BJ (cell line): ENCODE measurements around the gene PHLPP1. TPM values are rescaled to one million over a fixed set of nuclear protein-coding genes. Genes with fewer than 3 reads are reported as not detected.

Experiments
- CTCF ChIA-PET: fragments of 350-600 bp; formaldehyde crosslinking; extraction: SDS; loops from one replicate; lab custom pipeline; 2021; ENCODE audit warnings: antibody characterized with exemption, inconsistent platforms; lab: Yijun Ruan, JAX
- POLR2A ChIA-PET: fragments of 300-600 bp; sonication (Branson Sonifier 250); formaldehyde crosslinking; extraction: SDS; loops from one replicate; lab custom pipeline; 2021; ENCODE audit warnings: antibody characterized with exemption; lab: Charles Lee
- DNase-seq: peaks from one replicate; pipeline ENCODE4 v3.0.0-alpha.2; 2011; ENCODE audit warnings: low read depth
- H3K27me3 ChIP-seq: 2 replicates; pipeline ENCODE4 v1.6.0; 2011; ENCODE audit warnings: low read length; ENCODE audit not compliant: control insufficient read depth, insufficient read depth
- H3K36me3 ChIP-seq: 2 replicates; pipeline ENCODE4 v1.5.1; 2011; ENCODE audit warnings: low read length; ENCODE audit not compliant: control insufficient read depth, insufficient read depth
- H3K4me3 ChIP-seq: 2 replicates; pipeline ENCODE4 v1.5.1; 2011; ENCODE audit warnings: low read depth, mild to moderate bottlenecking, control low read depth, low read length
- polyA plus RNA-seq: library from polyadenylated mRNA; depleted of rRNA; stranded (reverse); fragments of >200 nt; gene quantifications from 2 replicates; pipeline ENCODE4 v1.2.3, GENCODE V29; 2011
- TF ChIP-seq, protein P1 (sequence below): IDR thresholded peaks from 2 replicates; pipeline ENCODE4 v1.5.1; 2011; ENCODE audit warnings: low read depth, mild to moderate bottlenecking, control low read depth, inconsistent platforms, low read length, moderate library complexity; ENCODE audit not compliant: insufficient read depth

PHLPP1 gene
- polyA plus RNA-seq, 1 experiment: 4.0 TPM

DNA sequence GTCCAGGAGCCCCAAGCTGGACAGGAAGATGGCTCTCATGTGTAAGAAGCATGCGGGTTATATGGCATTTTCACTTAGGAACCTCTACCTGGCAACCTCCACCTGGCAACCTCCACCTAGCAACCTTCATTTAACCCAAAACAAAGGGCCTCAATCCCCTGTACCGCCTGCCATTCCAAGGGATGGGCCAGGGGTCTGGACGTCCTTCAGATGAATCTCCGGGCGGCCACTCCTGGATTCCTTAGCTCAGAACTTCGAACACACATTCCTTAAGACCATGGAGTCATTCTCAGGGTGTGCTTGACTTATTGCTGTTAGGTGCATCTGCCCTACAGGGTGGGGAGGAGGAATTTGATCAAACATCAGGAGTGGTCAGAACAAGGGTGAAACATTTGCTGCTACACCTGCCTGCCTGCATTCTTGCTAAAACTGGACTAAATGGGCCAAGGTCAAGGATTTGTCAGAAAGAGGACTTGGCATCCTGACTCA, 277.6 kb downstream of the PHLPP1 start:
- POLR2A ChIA-PET: no interaction called here
- TF ChIP-seq, protein P1, sequence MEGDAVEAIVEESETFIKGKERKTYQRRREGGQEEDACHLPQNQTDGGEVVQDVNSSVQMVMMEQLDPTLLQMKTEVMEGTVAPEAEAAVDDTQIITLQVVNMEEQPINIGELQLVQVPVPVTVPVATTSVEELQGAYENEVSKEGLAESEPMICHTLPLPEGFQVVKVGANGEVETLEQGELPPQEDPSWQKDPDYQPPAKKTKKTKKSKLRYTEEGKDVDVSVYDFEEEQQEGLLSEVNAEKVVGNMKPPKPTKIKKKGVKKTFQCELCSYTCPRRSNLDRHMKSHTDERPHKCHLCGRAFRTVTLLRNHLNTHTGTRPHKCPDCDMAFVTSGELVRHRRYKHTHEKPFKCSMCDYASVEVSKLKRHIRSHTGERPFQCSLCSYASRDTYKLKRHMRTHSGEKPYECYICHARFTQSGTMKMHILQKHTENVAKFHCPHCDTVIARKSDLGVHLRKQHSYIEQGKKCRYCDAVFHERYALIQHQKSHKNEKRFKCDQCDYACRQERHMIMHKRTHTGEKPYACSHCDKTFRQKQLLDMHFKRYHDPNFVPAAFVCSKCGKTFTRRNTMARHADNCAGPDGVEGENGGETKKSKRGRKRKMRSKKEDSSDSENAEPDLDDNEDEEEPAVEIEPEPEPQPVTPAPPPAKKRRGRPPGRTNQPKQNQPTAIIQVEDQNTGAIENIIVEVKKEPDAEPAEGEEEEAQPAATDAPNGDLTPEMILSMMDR: no peak
- H3K4me3 ChIP-seq: no peak overlapping the region

DNA sequence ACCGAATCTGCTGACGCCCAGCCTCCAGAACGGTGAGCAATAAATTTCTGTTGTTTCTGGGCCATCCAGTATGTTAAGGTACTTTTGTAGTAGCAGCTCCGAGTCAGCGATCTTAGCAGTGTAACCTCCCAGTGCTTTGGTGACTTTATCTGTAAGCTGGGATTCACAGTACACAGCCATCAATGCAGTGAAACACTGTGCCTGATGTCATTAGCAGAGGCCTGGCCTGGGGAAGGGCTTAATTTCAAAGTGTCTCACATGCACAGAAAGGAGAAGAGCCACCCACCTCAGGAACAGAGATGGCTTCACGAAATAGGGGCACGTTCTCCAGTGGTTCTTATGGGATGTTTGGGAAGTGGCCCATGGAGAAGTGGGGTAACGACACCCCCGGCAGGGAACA, 281.2 kb downstream of the PHLPP1 start:
- no peak overlapping the region for H3K4me3 ChIP-seq
- peaks cover 8% of the 10 kb centered on the region for H3K27me3 ChIP-seq
- ChIA-PET CTCF (no interaction called here), POLR2A (no interaction called here)
- DNase-seq: no peak
- TF ChIP-seq, protein P1: no peak
- no peaks in the 10 kb centered on the region for H3K36me3 ChIP-seq

More for the DNA sequence above, 277.6 kb downstream of the PHLPP1 start:
- no peak for DNase-seq
- Histone ChIP-seq H3K27me3 (peaks cover 12% of the 10 kb centered on the region), H3K36me3 (no peaks in the 10 kb centered on the region)
- CTCF ChIA-PET: interaction anchor here (2.1 kb wide), 1 partner anchor 10 kb away, joined by 9 read pairs; no protein-coding TSS in a partner anchor

DNA sequence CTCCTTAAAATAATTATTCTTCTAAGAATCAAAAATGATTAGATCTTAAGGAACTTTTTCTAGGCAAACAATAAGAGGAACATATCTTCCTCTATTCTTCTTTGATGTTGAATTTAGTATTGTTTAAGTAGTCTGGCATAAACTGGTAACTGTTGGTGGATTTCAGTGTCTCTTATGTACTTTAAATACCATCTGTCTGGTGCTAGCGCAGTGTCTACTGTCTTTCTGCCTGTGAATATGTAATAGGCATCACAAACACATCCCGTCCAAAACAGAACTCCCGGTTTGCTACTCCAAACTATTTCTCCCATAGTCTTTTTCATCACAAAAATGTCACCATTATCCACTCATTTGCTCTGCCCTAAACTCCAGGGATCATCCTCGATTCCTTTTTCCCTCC, 281.7 kb downstream of the PHLPP1 start:
- H3K27me3 ChIP-seq: peaks cover 8% of the 10 kb centered on the region
- POLR2A ChIA-PET: no interaction called here
- no peaks in the 10 kb centered on the region for H3K36me3 ChIP-seq
- no peak for DNase-seq
- TF ChIP-seq, protein P1: no peak
- CTCF ChIA-PET: no interaction called here
- H3K4me3 ChIP-seq: no peak overlapping the region

DNA sequence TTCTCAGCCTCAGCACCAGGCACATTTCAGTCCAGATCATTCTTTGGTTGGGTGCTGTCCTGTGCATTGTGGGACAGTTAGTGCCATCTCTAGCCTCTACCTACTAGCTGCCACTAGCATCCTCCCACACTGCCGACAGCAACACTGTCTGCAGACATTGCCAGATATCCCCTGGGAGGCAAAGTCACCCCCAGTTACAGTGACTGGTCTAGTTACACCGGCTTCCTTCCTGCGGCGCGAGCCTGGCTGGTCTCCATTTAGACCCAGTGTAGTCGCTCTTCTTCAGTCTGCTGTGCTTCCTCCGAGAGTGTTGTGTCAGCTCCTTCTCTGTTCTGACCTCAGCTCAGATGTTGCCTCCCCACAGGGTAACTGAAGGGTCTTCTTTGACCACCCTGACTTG, 283.1 kb downstream of the PHLPP1 start:
- peaks cover 6% of the 10 kb centered on the region for H3K27me3 ChIP-seq
- no peaks in the 10 kb centered on the region for H3K36me3 ChIP-seq
- no peak for DNase-seq
- ChIA-PET CTCF (interaction anchor here (0.6 kb wide), 1 partner anchor 344 kb away, joined by 3 read pairs; no protein-coding TSS in a partner anchor), POLR2A (no interaction called here)
- TF ChIP-seq, protein P1: no peak
- no peak overlapping the region for H3K4me3 ChIP-seq

DNA sequence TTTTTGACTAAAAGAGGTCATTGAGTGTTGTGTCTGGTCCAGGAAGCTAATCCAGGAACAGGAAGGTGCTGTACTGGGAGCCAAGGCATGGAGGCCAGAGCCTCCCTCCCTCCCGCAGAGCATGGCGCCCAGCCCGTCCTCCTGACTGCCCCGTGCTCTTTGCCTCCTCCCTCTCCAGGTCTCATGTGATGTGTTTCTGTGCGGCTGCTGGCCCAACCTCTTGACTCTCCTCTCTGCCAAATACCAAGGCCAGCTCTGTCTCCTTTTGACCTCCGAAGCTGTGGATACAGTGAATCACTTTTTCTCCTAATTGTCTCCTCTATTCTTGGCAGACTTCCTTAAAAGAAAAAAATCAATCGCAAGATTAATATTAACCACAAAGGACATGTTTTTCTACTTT, 284.1 kb downstream of the PHLPP1 start:
- DNase-seq: no peak
- ChIA-PET POLR2A (no interaction called here), CTCF (interaction anchor here (1.9 kb wide), 1 partner anchor 17 kb away, joined by 7 read pairs; no protein-coding TSS in a partner anchor)
- TF ChIP-seq, protein P1: no peak
- peaks cover 6% of the 10 kb centered on the region for H3K27me3 ChIP-seq
- H3K4me3 ChIP-seq: no peak overlapping the region
- H3K36me3 ChIP-seq: no peaks in the 10 kb centered on the region
